Hematopoietic multipotent progenitor cell treated with erythropoietin and hydrocortisone succinate and interleukin-3 and kit ligand, for 8 days (in vitro differentiated cells): ENCODE data around the gene NAIP.
"Not testable (repeated sequence)": the region's sequence is repeated elsewhere in the genome, so short reads cannot be mapped to it uniquely, and the experiment has no call there.

ENCODE experiments used
- DNase-seq: peaks from one replicate; pipeline ENCODE4 v3.0.0-alpha.2; 2015

NAIP gene

DNA sequence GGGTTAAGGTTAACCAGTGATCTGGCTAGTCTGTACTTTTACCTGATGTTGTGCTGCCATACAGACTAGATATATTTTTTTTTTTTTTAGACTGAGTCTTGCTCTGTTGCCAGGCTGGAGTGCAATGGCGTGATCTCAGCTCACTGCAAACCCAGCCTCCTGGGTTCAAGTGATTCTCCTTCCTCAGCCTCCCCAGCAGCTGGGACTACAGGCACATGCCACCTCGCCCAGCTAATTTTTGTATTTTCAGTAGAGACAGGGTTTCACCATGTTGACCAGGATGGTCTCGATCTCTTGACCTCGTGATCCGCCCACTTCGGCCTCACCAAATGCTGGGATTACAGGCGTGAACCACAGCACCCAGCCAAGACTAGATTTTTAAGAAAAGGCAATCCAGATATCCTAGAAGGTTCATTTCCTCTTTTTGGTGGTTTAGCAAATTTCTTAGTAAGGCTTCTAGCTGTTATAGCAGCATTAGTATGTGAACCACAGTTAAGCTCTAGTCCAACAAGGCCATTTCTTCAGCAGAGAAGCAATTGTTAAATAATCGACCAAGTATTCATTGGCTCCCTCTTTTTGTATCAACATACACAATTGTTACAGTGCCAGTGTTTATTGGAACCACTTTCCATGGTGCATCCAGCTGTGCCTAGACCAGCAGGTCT lies at the start of gene NAIP:
TSS of gene NAIP (minus strand) at position 51 of the 665 bp plus-strand sequence. CDS start 12,424 bp downstream, outside the sequence.
- not testable (repeated sequence) for DNase-seq

GRCh38 chr5:71067262-71067928 lies 42.3 kb upstream of the NAIP start, which contains the start of gene GTF2H2:
Gene GTF2H2 (minus strand): TSS chr5:71067676. CDS start chr5:71062763, 4,913 bp downstream.
- not testable (repeated sequence) for DNase-seq

DNA sequence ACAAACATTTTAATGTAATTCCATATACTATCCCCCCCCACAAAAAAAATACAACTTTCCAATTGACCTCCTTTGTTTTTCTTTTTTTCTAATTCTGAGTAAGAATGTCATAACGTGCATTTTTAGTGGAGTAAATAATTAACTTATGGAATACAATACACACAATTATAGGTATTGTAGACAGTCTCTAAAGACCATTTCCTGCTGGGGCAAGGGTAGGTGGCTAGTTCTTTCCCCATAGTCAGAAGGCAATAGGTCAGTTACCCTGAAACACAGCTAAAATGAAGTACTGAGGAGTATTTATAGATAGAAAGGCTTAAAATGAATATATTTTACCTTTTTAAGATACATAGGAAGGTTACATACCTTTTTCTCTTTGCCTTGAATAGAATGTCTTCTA lies 36.2 kb upstream of the NAIP start:
- not testable (repeated sequence) for DNase-seq

- DNase-seq, result not testable (repeated sequence)
These were observed 34.3 kb upstream of the NAIP start for GRCh38 chr5:71059426-71059825.

DNA sequence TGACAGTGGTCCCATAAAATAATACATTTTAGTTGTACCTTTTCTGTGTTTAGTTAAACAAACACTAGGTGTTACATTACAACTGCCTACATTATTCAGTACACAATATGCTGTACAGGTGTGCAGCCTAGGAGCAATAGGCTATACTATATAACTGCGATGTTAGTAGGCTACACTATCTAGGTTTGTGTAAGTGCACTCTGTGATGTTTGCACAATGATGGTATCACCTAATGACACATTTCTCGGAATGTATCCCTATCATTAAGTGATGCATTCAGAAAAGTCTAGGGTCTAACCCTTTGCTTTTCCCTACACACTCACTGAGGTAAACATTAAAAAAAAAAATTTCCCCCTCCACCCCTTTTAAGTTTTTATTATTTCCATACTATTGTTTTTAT lies 19.7 kb upstream of the NAIP start:
- DNase-seq, result not testable (repeated sequence)

- DNase-seq, result not testable (repeated sequence)
These were observed 19.0 kb upstream of the NAIP start for GRCh38 chr5:71044128-71044527.

DNA sequence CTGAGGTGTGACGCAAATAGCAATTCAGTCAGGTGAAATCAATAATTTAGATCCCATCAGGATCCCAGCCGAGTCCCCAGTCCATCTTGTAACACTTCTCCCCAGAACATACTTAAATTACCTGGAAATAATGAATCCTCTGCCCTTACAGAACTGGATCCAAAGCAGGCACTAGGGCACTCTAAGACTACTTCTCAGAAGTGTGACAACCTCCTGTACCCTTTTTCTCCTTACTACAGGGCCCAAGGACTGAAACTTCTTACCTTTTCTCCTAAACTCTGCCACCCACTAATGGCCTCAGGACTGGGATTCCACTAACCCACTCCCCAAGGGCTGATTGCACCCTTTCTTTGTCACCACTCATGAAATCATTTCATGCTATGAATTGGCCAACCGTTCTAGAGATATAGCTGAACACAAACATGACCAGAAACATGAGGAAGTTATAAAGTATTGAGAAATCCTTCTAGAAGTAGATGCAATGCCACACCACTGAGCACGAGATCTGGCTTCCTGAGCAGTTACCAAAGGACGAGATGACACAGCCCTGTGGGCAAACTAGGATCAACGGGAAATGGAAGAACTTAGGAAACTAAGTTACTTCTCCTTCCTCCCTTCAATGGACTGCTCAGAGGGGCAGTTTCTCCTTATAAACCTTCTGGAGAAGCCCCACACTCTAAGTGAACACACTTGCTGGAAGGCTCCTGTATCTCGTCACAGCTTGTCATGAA lies 6.1 kb upstream of the NAIP start:
- DNase-seq, result not testable (repeated sequence)

GRCh38 chr5:71020643-71021042 lies 4.5 kb downstream of the NAIP start:
- not testable (repeated sequence) for DNase-seq

DNA sequence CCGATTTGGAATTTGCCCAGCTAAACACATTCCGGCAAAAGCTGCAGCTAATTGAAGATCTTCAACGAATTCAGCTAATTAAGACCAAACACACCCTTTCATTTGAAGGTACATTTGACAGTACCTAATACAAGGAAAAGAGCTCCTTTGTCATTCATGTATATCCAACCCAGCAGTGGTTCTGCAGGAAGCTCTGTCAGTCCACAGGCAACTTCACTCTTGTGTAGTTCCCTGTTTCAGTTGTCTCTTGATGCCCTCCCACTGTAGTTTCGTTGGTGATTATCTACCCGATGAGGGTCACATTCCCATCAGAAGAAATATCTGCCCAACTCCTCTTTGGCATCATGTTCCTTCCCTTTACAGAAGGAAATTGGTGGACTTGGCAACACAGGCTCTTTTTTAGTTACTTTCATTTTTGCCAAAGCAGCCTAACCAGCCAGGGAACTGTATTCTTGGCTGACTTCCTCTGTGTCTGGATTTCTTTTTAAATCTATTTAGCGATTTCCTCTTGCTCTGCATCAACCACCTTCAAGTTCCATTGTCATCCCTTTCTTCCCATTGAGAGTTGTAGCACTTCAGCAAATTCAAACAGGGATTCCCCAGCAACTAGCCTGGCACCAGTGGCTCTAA lies 6.6 kb downstream of the NAIP start:
- DNase-seq, result not testable (repeated sequence)

DNA sequence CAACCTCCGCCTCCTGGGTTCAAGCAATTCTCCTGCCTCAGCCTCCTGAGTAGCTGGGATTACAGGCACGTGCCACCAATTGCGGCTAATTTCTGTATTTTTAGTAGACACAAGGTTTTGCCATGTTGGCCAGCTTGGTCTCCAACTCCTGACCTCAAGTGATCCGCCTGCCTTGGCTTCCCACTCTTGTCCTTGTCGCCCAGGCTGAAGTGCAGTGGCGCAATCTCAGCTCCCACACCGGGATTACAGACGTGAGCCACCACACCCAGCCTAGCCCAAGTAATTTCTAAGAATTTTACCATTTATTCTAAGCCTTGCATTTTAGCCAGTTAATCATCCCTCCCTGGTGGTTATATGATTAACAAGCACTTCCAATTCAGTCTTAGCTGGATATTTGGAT lies 11.0 kb downstream of the NAIP start:
- no peak for DNase-seq

DNA sequence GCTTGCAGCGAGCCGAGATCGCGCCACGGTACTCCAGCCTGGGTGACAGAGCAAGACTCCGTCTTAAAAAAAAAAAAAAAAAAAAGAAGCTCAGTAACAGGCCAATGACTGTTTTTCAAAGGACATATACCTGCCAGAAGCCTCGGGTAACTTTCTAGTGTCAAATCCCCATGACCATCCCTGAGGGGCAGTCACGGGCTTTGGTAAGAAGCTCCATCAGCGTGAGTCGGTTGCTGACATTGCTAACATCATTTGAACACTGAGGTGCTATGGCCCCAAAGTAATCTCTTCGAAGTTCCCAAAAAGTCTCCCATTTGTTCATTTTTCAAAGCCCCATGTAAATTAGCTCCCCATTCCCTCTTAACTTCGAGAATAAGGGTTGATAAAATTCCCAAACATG lies 11.6 kb downstream of the NAIP start:
- DNase-seq, result peak; percentile 1

DNA sequence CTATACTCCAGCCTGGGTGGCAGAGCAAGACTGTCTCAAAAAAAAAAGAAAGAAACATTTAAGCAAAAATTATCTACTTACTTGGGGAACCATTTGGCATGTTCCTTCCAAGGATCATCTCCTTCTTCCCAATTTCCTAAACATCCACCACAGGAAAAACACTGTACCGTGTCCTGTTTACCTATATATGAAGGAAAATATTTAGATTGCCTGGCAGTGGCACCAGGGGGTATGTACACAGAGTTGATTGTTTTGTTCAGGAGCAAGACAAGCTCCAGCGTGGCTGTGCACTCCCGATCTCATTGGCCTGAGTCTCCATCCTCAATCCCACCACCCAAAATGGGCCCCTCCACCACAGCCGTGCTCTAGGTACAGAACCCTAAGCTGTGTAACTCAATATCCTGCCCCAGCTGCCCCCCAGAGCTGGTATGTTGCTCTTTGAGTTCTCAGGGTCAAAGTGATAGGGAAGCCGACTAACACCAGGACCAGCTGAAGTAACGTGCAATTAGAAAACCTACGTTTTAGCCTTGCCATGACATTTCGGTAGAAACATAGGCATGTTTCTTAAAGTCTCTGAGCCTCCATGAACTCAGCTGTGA lies 13.8 kb downstream of the NAIP start:
- no peak for DNase-seq

- DNase-seq, result not testable (repeated sequence)
These were observed 18.2 kb downstream of the NAIP start for GRCh38 chr5:71006983-71007382.

- not testable (repeated sequence) for DNase-seq
These were observed 40.3 kb downstream of the NAIP start for GRCh38 chr5:70984882-70985281.

GRCh38 chr5:70967220-70967619 lies 57.9 kb downstream of the NAIP start:
- not testable (repeated sequence) for DNase-seq

DNA sequence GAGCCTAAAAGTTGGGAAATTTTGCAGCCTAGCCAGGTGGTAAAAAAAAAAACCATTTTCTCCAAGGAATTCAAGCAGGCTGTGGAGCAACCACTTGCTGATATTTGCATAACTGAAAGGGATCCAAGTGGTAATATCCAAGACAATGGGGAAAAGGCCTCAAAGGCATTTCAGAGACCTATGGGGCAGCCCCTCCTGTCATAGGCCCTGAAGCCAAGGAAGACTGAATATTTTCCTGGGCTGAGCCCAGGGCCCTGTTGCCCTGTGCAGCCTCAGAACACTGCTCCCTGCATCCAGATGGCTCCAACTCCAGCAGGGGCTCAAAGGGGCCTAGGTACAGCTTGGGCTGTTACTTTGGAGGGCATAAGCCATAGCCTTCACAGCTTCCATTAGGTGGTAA lies 60.6 kb downstream of the NAIP start:
- DNase-seq, result not testable (repeated sequence)

DNA sequence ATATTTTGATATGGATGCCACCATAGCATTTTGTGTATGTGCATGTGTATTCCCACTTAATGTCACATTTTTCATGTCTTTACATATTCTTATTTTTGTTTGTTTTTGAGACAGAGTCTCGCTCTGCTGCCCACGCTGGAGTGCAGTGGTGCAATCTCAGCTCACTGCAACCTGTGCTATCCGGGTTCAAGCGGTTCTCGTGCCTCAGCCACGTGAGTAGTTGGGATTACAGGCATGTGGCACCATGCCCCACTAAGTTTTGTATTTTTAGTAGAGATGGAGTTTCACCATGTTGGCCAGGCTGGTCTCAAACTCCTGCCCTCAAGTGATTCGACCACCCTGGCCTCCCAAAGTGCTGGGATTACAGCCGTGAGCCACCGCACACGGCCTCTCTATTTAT lies 72.1 kb downstream of the NAIP start:
- not testable (repeated sequence) for DNase-seq

GRCh38 chr5:70932560-70932959 lies 92.6 kb downstream of the NAIP start:
- not testable (repeated sequence) for DNase-seq

GRCh38 chr5:70931709-70932368 lies 93.3 kb downstream of the NAIP start:
- DNase-seq, result not testable (repeated sequence)

- not testable (repeated sequence) for DNase-seq
These were observed 100.0 kb downstream of the NAIP start for GRCh38 chr5:70925211-70925562.
